SK-N-SH (cell line): Measurements from ENCODE around the gene PATL2. TPM values are rescaled to one million over a fixed set of nuclear protein-coding genes. Genes with fewer than 3 reads are reported as not detected.

ENCODE experiments used
- CTCF ChIA-PET: fragments of 300-600, 350-600 bp; formaldehyde crosslinking; extraction: SDS; loops from one replicate; lab custom pipeline; 2021; lab: Yijun Ruan, JAX
- POLR2A ChIA-PET: fragments of 350-600 bp; sonication (Branson Sonifier 250); formaldehyde crosslinking; extraction: SDS; loops from one replicate; lab custom pipeline; 2020; ENCODE audit warnings: antibody characterized with exemption, inconsistent platforms; lab: Yijun Ruan, JAX
- DNase-seq: peaks from one replicate; pipeline ENCODE4 v3.0.0; 2012
- H2AFZ ChIP-seq: fragments of 200-600 bp; sonication (generic); 2 replicates; pipeline ENCODE4 v1.8.1; 2016; ENCODE audit warnings: antibody characterized with exemption, mild to moderate bottlenecking, low read depth
- H3F3A ChIP-seq: fragments of 200-600 bp; sonication (generic); replicated peaks from 2 replicates; pipeline ENCODE3; 2016; ENCODE audit warnings: antibody characterized with exemption, mild to moderate bottlenecking; ENCODE audit not compliant: insufficient read depth
- H3K27ac ChIP-seq, 2 experiments: fragments of 200-500 bp in 1 of 2; fragments of 200-600 bp in 1 of 2; sonication (Bioruptor generic) in 1 of 2; sonication (generic), shearing (Covaris generic) in 1 of 2; 2 replicates each; pipeline versions ENCODE4 v1.5.1 to v1.6.1; 2014 to 2016; ENCODE audit warnings: low read depth in 2 of 2, inconsistent platforms in 1 of 2, low read length in 1 of 2, mild to moderate bottlenecking in 1 of 2, mixed read lengths in 1 of 2
- H3K27me3 ChIP-seq: fragments of 200-600 bp; sonication (generic), shearing (Covaris generic); 2 replicates; pipeline ENCODE4 v1.6.1; 2016; ENCODE audit warnings: mixed run types; ENCODE audit not compliant: insufficient read depth
- H3K36me3 ChIP-seq, 2 experiments: fragments of 200-500 bp in 1 of 2; fragments of 200-600 bp in 1 of 2; sonication (Bioruptor generic) in 1 of 2; sonication (generic) in 1 of 2; replicated peaks in 1 of 2; 2 replicates each; pipeline versions ENCODE3 to v1.5.1; 2014 to 2016; ENCODE audit warnings: low read length in 1 of 2, mild to moderate bottlenecking in 1 of 2; ENCODE audit not compliant: insufficient read depth in 2 of 2, control insufficient read depth in 1 of 2
- H3K4me1 ChIP-seq, 2 experiments: fragments of 200-500 bp in 1 of 2; fragments of 200-600 bp in 1 of 2; sonication (Bioruptor generic) in 1 of 2; sonication (generic), shearing (Covaris generic) in 1 of 2; 2 replicates each; pipeline versions ENCODE4 v1.5.1 to v1.6.1; 2014 to 2016; ENCODE audit warnings: low read depth in 1 of 2, low read length in 1 of 2, mixed run types in 1 of 2; ENCODE audit not compliant: insufficient read depth in 2 of 2, control insufficient read depth in 1 of 2
- H3K4me2 ChIP-seq: fragments of 200-600 bp; sonication (generic), shearing (Covaris generic); 2 replicates; pipeline ENCODE4 v1.6.1; 2017; ENCODE audit warnings: mixed run types
- H3K4me3 ChIP-seq, 2 experiments: fragments of 200-500 bp in 1 of 2; fragments of 200-600 bp in 1 of 2; sonication (Bioruptor generic) in 1 of 2; sonication (generic), shearing (Covaris generic) in 1 of 2; 2 replicates each; pipeline versions ENCODE4 v1.5.1 to v1.8.1; 2014 to 2016; ENCODE audit warnings: low read depth in 2 of 2, inconsistent platforms in 1 of 2, low read length in 1 of 2, mild to moderate bottlenecking in 1 of 2, mixed read lengths in 1 of 2, moderate library complexity in 1 of 2
- H3K79me2 ChIP-seq: fragments of 200-600 bp; sonication (generic); 2 replicates; pipeline ENCODE4 v1.8.1; 2017; ENCODE audit warnings: mild to moderate bottlenecking; ENCODE audit not compliant: insufficient read depth
- H3K9ac ChIP-seq: fragments of 200-600 bp; sonication (generic); 2 replicates; pipeline ENCODE4 v1.6.1; 2017; ENCODE audit warnings: mixed run types
- H3K9me2 ChIP-seq: fragments of 200-600 bp; sonication (generic); 2 replicates; pipeline ENCODE4 v1.6.1; 2017; ENCODE audit warnings: mixed run types
- H3K9me3 ChIP-seq: fragments of 200-600 bp; sonication (generic); 2 replicates; pipeline ENCODE4 v1.6.1; 2017; ENCODE audit warnings: mixed run types, mild to moderate bottlenecking, moderate library complexity
- H4K20me1 ChIP-seq: fragments of 200-600 bp; sonication (generic); 2 replicates; pipeline ENCODE4 v1.6.1; 2017; ENCODE audit warnings: mild to moderate bottlenecking, mixed run types; ENCODE audit not compliant: insufficient read depth
- ELF1 ChIP-seq: IDR thresholded peaks from 2 replicates; pipeline ENCODE4 v1.4.0; 2012
- EZH2phosphoT487 ChIP-seq: fragments of 200-600 bp; sonication (generic); IDR thresholded peaks from 2 replicates; pipeline ENCODE4 v1.6.1; 2017; ENCODE audit warnings: low read depth, mixed run types, mild to moderate bottlenecking, antibody characterized with exemption, moderate library complexity, borderline replicate concordance
- FOXM1 ChIP-seq: IDR thresholded peaks from 2 replicates; pipeline ENCODE4 v1.4.0; 2012; ENCODE audit warnings: low read depth, mild to moderate bottlenecking
- IRF3 ChIP-seq: fragments of 150-350 bp; IDR thresholded peaks from 2 replicates; pipeline ENCODE4 v1.6.1; 2016; ENCODE audit warnings: mild to moderate bottlenecking, low read depth, low read length
- JUND ChIP-seq: IDR thresholded peaks from 2 replicates; pipeline ENCODE4 v1.4.0; 2012
- MEF2A ChIP-seq: IDR thresholded peaks from 2 replicates; pipeline ENCODE4 v1.4.0; 2012; ENCODE audit warnings: low read depth, borderline replicate concordance
- MXI1 ChIP-seq: IDR thresholded peaks from 2 replicates; pipeline ENCODE4 v1.6.1; 2012; ENCODE audit warnings: mild to moderate bottlenecking, low read depth, low read length, improper control_type of control experiment
- NFIC ChIP-seq: IDR thresholded peaks from 2 replicates; pipeline ENCODE4 v1.4.0; 2012; ENCODE audit warnings: borderline replicate concordance
- PBX3 ChIP-seq: IDR thresholded peaks from 2 replicates; pipeline ENCODE4; 2012
- RCOR1 ChIP-seq: fragments of 150-350 bp; IDR thresholded peaks from 2 replicates; pipeline ENCODE4 v1.6.1; 2017; ENCODE audit warnings: antibody characterized with exemption, low read length
- REST ChIP-seq: IDR thresholded peaks from 2 replicates; pipeline ENCODE4 v1.6.1; 2012; ENCODE audit warnings: mild to moderate bottlenecking, low read depth, low read length, moderate library complexity
- RXRA ChIP-seq: IDR thresholded peaks from 2 replicates; pipeline ENCODE4 v1.4.0; 2012; ENCODE audit warnings: low read depth, mild to moderate bottlenecking, borderline replicate concordance
- TEAD4 ChIP-seq: IDR thresholded peaks from 2 replicates; pipeline ENCODE4 v1.4.0; 2012; ENCODE audit warnings: mild to moderate bottlenecking, borderline replicate concordance; ENCODE audit not compliant: insufficient read depth
- USF1 ChIP-seq: IDR thresholded peaks from 2 replicates; pipeline ENCODE4 v1.4.0; 2012; ENCODE audit warnings: low read depth, borderline replicate concordance
- USF2 ChIP-seq: fragments of 150-350 bp; IDR thresholded peaks from 2 replicates; pipeline ENCODE4 v1.6.1; 2017; ENCODE audit warnings: antibody characterized with exemption, low read length, low read depth, borderline replicate concordance
- ZBTB33 ChIP-seq: IDR thresholded peaks from 2 replicates; pipeline ENCODE4 v1.4.0; 2012; ENCODE audit warnings: low read depth, borderline replicate concordance
- WGBS: methylation state at CpG from one replicate; pipeline ENCODE4 v1.1.6; 2017; ENCODE audit warnings: low lambda C conversion rate; 5-methylcytosine and 5-hydroxymethylcytosine counted together
- polyA plus RNA-seq, 3 experiments: library from polyadenylated mRNA; depleted of rRNA; stranded (reverse); fragments of >200 nt; gene quantifications; 2 replicates each; pipeline ENCODE4 v1.2.3, GENCODE V29; 2012

The PATL2 gene
- polyA plus RNA-seq, 1 of the 3 experiments (the other 2 are of a cell fraction): 0.31 TPM

GRCh38 chr15:44697014-44697413, 14.1 kb downstream of the PATL2 start (continued):
- TF ChIP-seq USF1 (no peak), REST (no peak), EZH2phosphoT487 (no peak)

- CTCF ChIA-PET: no interaction called here
- H3K36me3 ChIP-seq: no peaks in the 10 kb centered on the region
- H3K4me1 ChIP-seq: no peaks in the 10 kb centered on the region
- no peaks in the 10 kb centered on the region for H3K9me3 ChIP-seq
- no peaks in the 10 kb centered on the region for H4K20me1 ChIP-seq
- TF ChIP-seq ELF1: no peak
- TF ChIP-seq NFIC: no peak
- TF ChIP-seq MXI1: no peak
- TF ChIP-seq RXRA: no peak
- TF ChIP-seq FOXM1: no peak
- POLR2A ChIA-PET: no interaction called here
- H3K27ac ChIP-seq: no peak overlapping the region
- H3K9me2 ChIP-seq: no peaks in the 10 kb centered on the region
- no peak overlapping the region for H3K9ac ChIP-seq
- no peaks in the 10 kb centered on the region for H3F3A ChIP-seq
- H3K27me3 ChIP-seq: no peaks in the 10 kb centered on the region
- no peak overlapping the region for H2AFZ ChIP-seq
- no peaks in the 10 kb centered on the region for H3K79me2 ChIP-seq
- 87% methylated on average over 3 of the region's 3 CpGs for WGBS
- no peak for DNase-seq
- no peak overlapping the region for H3K4me2 ChIP-seq
- H3K4me3 ChIP-seq: no peak overlapping the region
Measured at GRCh38 chr15:44695294-44695693, 15.8 kb downstream of the PATL2 start.

- POLR2A ChIA-PET: interaction anchor here (0.7 kb wide), 1 partner anchor 31 kb away, joined by 4 read pairs; the partner anchor contains the start of gene SPG11
Measured at GRCh38 chr15:44694416-44694815, 16.7 kb downstream of the PATL2 start.

More at GRCh38 chr15:44694416-44694815, 16.7 kb downstream of the PATL2 start:
- Histone ChIP-seq H3K9ac (no peak overlapping the region), H3K9me2 (no peaks in the 10 kb centered on the region), H3K4me3 (no peak overlapping the region), H3K36me3 (no peaks in the 10 kb centered on the region), H3K79me2 (no peaks in the 10 kb centered on the region), H3K4me1 (no peaks in the 10 kb centered on the region), H3K4me2 (no peak overlapping the region), H4K20me1 (no peaks in the 10 kb centered on the region), H3K9me3 (no peaks in the 10 kb centered on the region), H3F3A (no peaks in the 10 kb centered on the region), H3K27me3 (no peaks in the 10 kb centered on the region), H2AFZ (no peak overlapping the region), H3K27ac (no peak overlapping the region)
- DNase-seq: no peak
- 62% methylated on average over 4 of the region's 4 CpGs for WGBS
- CTCF ChIA-PET: interaction anchor here (0.6 kb wide), 1 partner anchor 105 kb away, joined by 3 read pairs; no protein-coding TSS in a partner anchor
- TF ChIP-seq IRF3: no peak
- no peak for TF ChIP-seq ZBTB33
- TF ChIP-seq ELF1: no peak
- no peak for TF ChIP-seq JUND
- TF ChIP-seq TEAD4: no peak
- no peak for TF ChIP-seq RCOR1
- TF ChIP-seq PBX3: no peak
- no peak for TF ChIP-seq USF2
- TF ChIP-seq MEF2A: no peak
